PC-9 (cell line): ENCODE results near the gene HOXB3.

Experiments used
- EZH2 ChIP-seq: fragments of 200-600 bp; sonication (generic); IDR thresholded peaks from 2 replicates; pipeline ENCODE4 v1.8.0; 2017; ENCODE audit warnings: antibody characterized with exemption, low read depth
- TF ChIP-seq, protein P1 (sequence below): fragments of 200-600 bp; sonication (generic); conservative IDR thresholded peaks from 2 replicates; pipeline ENCODE4 v1.6.1; 2017; ENCODE audit warnings: mixed run types, antibody characterized with exemption, mild to moderate bottlenecking, moderate library complexity

- TF ChIP-seq EZH2 = no peak
- TF ChIP-seq, protein P1, sequence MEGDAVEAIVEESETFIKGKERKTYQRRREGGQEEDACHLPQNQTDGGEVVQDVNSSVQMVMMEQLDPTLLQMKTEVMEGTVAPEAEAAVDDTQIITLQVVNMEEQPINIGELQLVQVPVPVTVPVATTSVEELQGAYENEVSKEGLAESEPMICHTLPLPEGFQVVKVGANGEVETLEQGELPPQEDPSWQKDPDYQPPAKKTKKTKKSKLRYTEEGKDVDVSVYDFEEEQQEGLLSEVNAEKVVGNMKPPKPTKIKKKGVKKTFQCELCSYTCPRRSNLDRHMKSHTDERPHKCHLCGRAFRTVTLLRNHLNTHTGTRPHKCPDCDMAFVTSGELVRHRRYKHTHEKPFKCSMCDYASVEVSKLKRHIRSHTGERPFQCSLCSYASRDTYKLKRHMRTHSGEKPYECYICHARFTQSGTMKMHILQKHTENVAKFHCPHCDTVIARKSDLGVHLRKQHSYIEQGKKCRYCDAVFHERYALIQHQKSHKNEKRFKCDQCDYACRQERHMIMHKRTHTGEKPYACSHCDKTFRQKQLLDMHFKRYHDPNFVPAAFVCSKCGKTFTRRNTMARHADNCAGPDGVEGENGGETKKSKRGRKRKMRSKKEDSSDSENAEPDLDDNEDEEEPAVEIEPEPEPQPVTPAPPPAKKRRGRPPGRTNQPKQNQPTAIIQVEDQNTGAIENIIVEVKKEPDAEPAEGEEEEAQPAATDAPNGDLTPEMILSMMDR = no peak
Observed at GRCh38 chr17:48601207-48601538, 11.1 kb upstream of the HOXB3 start.
